ENCODE results near the gene WFDC6.

GRCh38 chr20:45539382-45539781 is at the start of gene WFDC6:
- TF ChIP-seq CTCF (IDR thresholded peaks at IDR 0.05): no peak
- TF ChIP-seq POLR2A (IDR thresholded peaks at IDR 0.05): no peak
